Thoracic aorta (tissue), 2 donors: ENCODE measurements around the gene CLNK. TPM values are rescaled to one million over a fixed set of nuclear protein-coding genes. Genes with fewer than 3 reads are reported as not detected.
A peak's percentile ranks its signal among the peaks of the same experiment; 100 is the strongest.

Experiments used
- ATAC-seq: fragments of 150-250 bp; one replicate; pipeline ENCODE4 v1.8.0; 2017; ENCODE audit warnings: low read depth; ENCODE audit not compliant: insufficient number of reproducible peaks, low FRiP score
- DNase-seq: peaks from one replicate; pipeline ENCODE4 v3.0.0-alpha.2; 2020; ENCODE audit warnings: low spot score
- H3K27ac ChIP-seq, 2 donors: fragments of 200-600 bp; sonication (generic); 1 replicate in 1 of 2; 2 replicates in 1 of 2; pipeline ENCODE4 v1.5.1; 2016; ENCODE audit warnings: mild to moderate bottlenecking in 2 of 2, moderate library complexity in 2 of 2
- H3K27me3 ChIP-seq: fragments of 200-600 bp; sonication (generic); replicated peaks from 2 replicates; pipeline ENCODE4 v1.6.0; 2016; ENCODE audit warnings: mild to moderate bottlenecking; ENCODE audit not compliant: insufficient read depth
- H3K36me3 ChIP-seq: fragments of 200-600 bp; sonication (generic); one replicate; pipeline ENCODE4 v1.5.1; 2016
- H3K4me1 ChIP-seq, 2 donors: fragments of 200-600 bp; sonication (generic); 1 replicate in 1 of 2; 2 replicates in 1 of 2; pipeline versions ENCODE4 v1.5.1 to v1.6.0; 2016; ENCODE audit warnings: low read depth in 2 of 2, mild to moderate bottlenecking in 1 of 2; ENCODE audit not compliant: control insufficient read depth in 1 of 2
- H3K4me3 ChIP-seq: fragments of 200-600 bp; sonication (generic); 2 replicates; pipeline ENCODE4 v1.5.1; 2016; ENCODE audit warnings: mild to moderate bottlenecking
- H3K9me3 ChIP-seq: fragments of 200-600 bp; sonication (generic); 2 replicates; pipeline ENCODE4 v1.5.1; 2016
- CTCF ChIP-seq: fragments of 200-600 bp; sonication (generic); IDR thresholded peaks from one replicate; pipeline ENCODE4 v1.5.1; 2019; ENCODE audit warnings: antibody characterized with exemption
- total RNA-seq, 2 donors: library from RNA; depleted of rRNA; stranded (reverse); fragments of >200 nt; gene quantifications; one replicate each; pipeline versions ENCODE4 v1.1.0 to v1.2.3, GENCODE V29; 2016

CLNK gene
- total RNA-seq, 2 donors from 2014 or later = not detected

DNA sequence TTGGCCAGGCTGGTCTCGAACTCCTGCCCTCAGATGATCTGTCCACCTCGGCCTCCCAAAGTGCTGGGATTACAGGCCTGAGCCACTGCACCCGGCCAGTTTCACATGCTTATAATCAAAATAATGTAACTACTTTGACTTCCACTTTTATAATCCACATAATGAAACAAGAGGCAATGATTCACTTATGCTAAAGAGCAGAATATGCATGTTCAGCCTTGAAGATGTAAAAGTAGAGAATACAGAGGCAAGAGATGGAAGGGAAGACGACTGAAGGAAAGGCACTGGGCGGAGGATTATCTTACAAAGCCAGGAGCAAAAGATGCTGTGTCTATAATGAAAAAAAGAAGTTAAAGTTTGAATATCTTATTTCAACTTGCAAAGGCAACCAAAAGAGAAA, 214.1 kb downstream of the CLNK start:
- DNase-seq = no peak

GRCh38 chr4:10466161-10466560, 218.4 kb downstream of the CLNK start:
- ATAC-seq (no peak), DNase-seq (no peak)
- Histone ChIP-seq H3K9me3 (no peaks in the 10 kb centered on the region), H3K27ac (no peak overlapping the region), H3K4me3 (no peak overlapping the region), H3K36me3 (no peaks in the 10 kb centered on the region), H3K27me3 (no peaks in the 10 kb centered on the region), H3K4me1 (peaks cover 3 to 8% of the 10 kb centered on the region in 2 donors)
- TF ChIP-seq CTCF = no peak

More for the DNA sequence above, 214.1 kb downstream of the CLNK start:
- Histone ChIP-seq H3K36me3 (no peaks in the 10 kb centered on the region), H3K27me3 (no peaks in the 10 kb centered on the region), H3K27ac (no peak overlapping the region), H3K9me3 (no peaks in the 10 kb centered on the region), H3K4me3 (no peak overlapping the region), H3K4me1 (no peaks in the 10 kb centered on the region)
- ATAC-seq = no peak
- no peak for TF ChIP-seq CTCF

- no peak overlapping the region for H3K27ac ChIP-seq
- H3K27me3 ChIP-seq = no peaks in the 10 kb centered on the region
- no peaks in the 10 kb centered on the region for H3K9me3 ChIP-seq
- TF ChIP-seq CTCF = no peak
- H3K4me1 ChIP-seq = peaks cover 3 to 14% of the 10 kb centered on the region in 2 donors
- H3K36me3 ChIP-seq = no peaks in the 10 kb centered on the region
- H3K4me3 ChIP-seq = no peak overlapping the region
- ATAC-seq (no peak), DNase-seq (no peak)
These were observed 221.7 kb downstream of the CLNK start for GRCh38 chr4:10462876-10463275.

GRCh38 chr4:10461850-10462400, 222.6 kb downstream of the CLNK start:
- no peak for TF ChIP-seq CTCF
- no peaks in the 10 kb centered on the region for H3K36me3 ChIP-seq
- H3K4me1 ChIP-seq = peaks cover 3 to 19% of the 10 kb centered on the region in 2 donors
- no peaks in the 10 kb centered on the region for H3K9me3 ChIP-seq
- H3K4me3 ChIP-seq = peak overlapping the region; percentile 68
- no peak for DNase-seq
- no peak for ATAC-seq
- H3K27ac ChIP-seq = no peak overlapping the region
- no peaks in the 10 kb centered on the region for H3K27me3 ChIP-seq

DNA sequence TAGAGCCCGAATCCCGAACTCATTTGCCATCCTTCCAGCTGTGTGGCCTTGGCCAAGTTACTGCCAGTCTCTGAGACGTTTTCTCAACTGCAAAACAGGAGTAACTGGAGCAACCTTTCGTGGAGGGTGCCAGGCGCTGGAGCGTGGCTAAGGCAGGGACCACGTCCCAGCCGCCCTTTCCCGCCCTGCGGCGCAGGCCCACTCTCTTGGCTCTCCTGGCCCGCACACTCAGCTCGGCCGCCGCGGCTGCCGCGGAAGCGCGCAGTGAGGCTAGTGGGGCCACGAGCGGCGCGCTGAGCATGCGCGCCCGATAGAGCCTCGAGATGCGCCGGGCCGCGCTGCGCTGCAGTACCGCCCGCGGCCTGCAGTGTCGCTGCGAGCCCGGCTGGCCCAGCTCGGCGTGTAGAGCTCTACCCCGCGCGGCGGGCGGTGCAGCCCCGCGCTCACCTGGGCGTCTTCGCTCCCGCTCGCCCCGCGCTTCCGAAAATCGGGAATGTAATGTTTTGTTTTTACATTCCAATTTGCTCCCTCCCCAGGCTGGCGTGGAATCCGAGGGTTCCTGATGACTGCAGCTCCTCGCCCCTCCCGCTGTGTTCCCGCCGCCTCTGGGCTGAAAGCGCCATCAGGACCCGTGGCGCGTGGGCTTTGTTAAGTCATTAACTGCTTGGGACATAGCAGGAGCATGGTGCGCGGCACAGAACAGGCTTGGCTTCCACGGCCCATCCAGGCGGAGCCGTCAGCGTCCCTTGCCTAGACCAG, 223.3 kb downstream of the CLNK start:
- H3K4me3 ChIP-seq = peak overlapping the region; percentile 68
- no peak overlapping the region for H3K27ac ChIP-seq
- DNase-seq (no peak), ATAC-seq (no peak)
- peak; percentile 97 for TF ChIP-seq CTCF
- H3K4me1 ChIP-seq = peaks cover 3 to 21% of the 10 kb centered on the region in 2 donors
- no peaks in the 10 kb centered on the region for H3K27me3 ChIP-seq
- no peaks in the 10 kb centered on the region for H3K9me3 ChIP-seq
- no peaks in the 10 kb centered on the region for H3K36me3 ChIP-seq
